ENCODE data around the gene FMN2. TPM values are rescaled to one million over a fixed set of nuclear protein-coding genes. Genes with fewer than 3 reads are reported as not detected.

The FMN2 gene
- total RNA-seq, 2 experiments from 2014 or later: not detected

DNA sequence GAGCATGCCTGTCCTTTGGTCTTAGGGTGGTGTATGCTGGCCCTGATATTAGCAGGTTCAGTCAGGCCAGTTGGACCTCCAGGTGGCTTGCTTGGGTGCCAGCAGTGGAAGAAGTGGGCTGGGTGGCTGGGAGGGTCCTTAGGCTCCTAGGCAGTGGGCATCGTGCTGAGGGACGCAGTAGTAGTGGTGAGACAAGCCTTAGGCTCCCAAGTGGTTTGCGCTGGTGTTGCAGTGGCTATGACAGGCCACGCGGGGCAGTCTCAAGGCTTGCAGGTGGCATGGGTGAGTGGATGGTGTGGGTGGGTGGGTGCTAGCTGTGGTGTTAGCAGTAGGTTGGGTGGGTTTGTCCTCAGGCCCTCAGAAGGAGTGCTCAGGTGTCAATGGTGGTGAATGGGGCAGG lies 162.3 kb downstream of the FMN2 start:
- Mint-ChIP-seq H3K27ac (no peak overlapping the region), H3K27me3 (no peaks in the 10 kb centered on the region), H3K36me3 (ENCODE audit: low read depth) (no peaks in the 10 kb centered on the region), H3K9me3 (peaks cover 17% of the 10 kb centered on the region), H3K4me3 (no peak overlapping the region), H3K4me1 (ENCODE audit: low read depth) (no peaks in the 10 kb centered on the region)
- TF ChIP-seq, protein P1, sequence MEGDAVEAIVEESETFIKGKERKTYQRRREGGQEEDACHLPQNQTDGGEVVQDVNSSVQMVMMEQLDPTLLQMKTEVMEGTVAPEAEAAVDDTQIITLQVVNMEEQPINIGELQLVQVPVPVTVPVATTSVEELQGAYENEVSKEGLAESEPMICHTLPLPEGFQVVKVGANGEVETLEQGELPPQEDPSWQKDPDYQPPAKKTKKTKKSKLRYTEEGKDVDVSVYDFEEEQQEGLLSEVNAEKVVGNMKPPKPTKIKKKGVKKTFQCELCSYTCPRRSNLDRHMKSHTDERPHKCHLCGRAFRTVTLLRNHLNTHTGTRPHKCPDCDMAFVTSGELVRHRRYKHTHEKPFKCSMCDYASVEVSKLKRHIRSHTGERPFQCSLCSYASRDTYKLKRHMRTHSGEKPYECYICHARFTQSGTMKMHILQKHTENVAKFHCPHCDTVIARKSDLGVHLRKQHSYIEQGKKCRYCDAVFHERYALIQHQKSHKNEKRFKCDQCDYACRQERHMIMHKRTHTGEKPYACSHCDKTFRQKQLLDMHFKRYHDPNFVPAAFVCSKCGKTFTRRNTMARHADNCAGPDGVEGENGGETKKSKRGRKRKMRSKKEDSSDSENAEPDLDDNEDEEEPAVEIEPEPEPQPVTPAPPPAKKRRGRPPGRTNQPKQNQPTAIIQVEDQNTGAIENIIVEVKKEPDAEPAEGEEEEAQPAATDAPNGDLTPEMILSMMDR (IDR thresholded peaks at IDR 0.05): no peak
- intact Hi-C loops (cut with DNase I, micrococcal nuclease): no loop called here
- ATAC-seq (ENCODE audit: poor library complexity) (no peak), DNase-seq (peak in 1 of 14 experiments; percentile 4)
- peaks cover 6 to 14% of the 10 kb centered on the region in 2 experiments for H3K9me3 ChIP-seq (ENCODE audit: control insufficient read depth in 1 of 2, insufficient read depth in 1 of 2, low read length in 2 of 2)
- H3K27me3 ChIP-seq (ENCODE audit: control insufficient read depth in 1 of 2, insufficient read depth in 2 of 2, low read length in 2 of 2): no peaks in the 10 kb centered on the region
- ChIA-PET CTCF (no interaction called here), POLR2A (no interaction called here)
- H3K27ac ChIP-seq (ENCODE audit: low read depth in 1 of 2, low read length in 2 of 2): no peak overlapping the region
- no peak overlapping the region for H3K4me3 ChIP-seq (ENCODE audit: low read length)
- no peaks in the 10 kb centered on the region for H3K4me1 ChIP-seq (ENCODE audit: insufficient read depth, low read length)
- H3K36me3 ChIP-seq (ENCODE audit: insufficient read depth, low read length): no peaks in the 10 kb centered on the region

GRCh38 chr1:240254778-240255291 lies 163.2 kb downstream of the FMN2 start:
- TF ChIP-seq, protein P1 (IDR thresholded peaks at IDR 0.05): no peak
- Mint-ChIP-seq H3K36me3 (ENCODE audit: low read depth) (no peaks in the 10 kb centered on the region), H3K27ac (no peak overlapping the region), H3K9me3 (peaks cover 13% of the 10 kb centered on the region), H3K27me3 (no peaks in the 10 kb centered on the region), H3K4me1 (ENCODE audit: low read depth) (no peaks in the 10 kb centered on the region), H3K4me3 (no peak overlapping the region)
- H3K27ac ChIP-seq (ENCODE audit: low read depth in 1 of 2, low read length in 2 of 2): no peak overlapping the region
- H3K9me3 ChIP-seq (ENCODE audit: control insufficient read depth in 1 of 2, insufficient read depth in 1 of 2, low read length in 2 of 2): peaks cover 6 to 14% of the 10 kb centered on the region in 2 experiments
- H3K27me3 ChIP-seq (ENCODE audit: control insufficient read depth in 1 of 2, insufficient read depth in 2 of 2, low read length in 2 of 2): no peaks in the 10 kb centered on the region
- H3K4me1 ChIP-seq (ENCODE audit: insufficient read depth, low read length): no peaks in the 10 kb centered on the region
- ChIA-PET CTCF (no interaction called here), POLR2A (no interaction called here)
- intact Hi-C loops (cut with DNase I, micrococcal nuclease): no loop called here
- no peaks in the 10 kb centered on the region for H3K36me3 ChIP-seq (ENCODE audit: insufficient read depth, low read length)
- H3K4me3 ChIP-seq (ENCODE audit: low read length): no peak overlapping the region
- ATAC-seq (ENCODE audit: poor library complexity): no peak
- peak in 1 of 14 experiments; percentile 4 for DNase-seq

GRCh38 chr1:240255922-240256321 lies 164.2 kb downstream of the FMN2 start:
- Histone ChIP-seq H3K4me1 (ENCODE audit: insufficient read depth, low read length) (no peaks in the 10 kb centered on the region), H3K27me3 (ENCODE audit: control insufficient read depth in 1 of 2, insufficient read depth in 2 of 2, low read length in 2 of 2) (no peaks in the 10 kb centered on the region), H3K27ac (ENCODE audit: low read depth in 1 of 2, low read length in 2 of 2) (no peak overlapping the region), H3K9me3 (ENCODE audit: control insufficient read depth in 1 of 2, insufficient read depth in 1 of 2, low read length in 2 of 2) (peaks cover 6 to 14% of the 10 kb centered on the region in 2 experiments), H3K36me3 (ENCODE audit: insufficient read depth, low read length) (no peaks in the 10 kb centered on the region), H3K4me3 (ENCODE audit: low read length) (no peak overlapping the region)
- intact Hi-C loops (cut with DNase I, micrococcal nuclease): no loop called here
- ChIA-PET CTCF (no interaction called here), POLR2A (no interaction called here)
- H3K36me3 Mint-ChIP-seq (ENCODE audit: low read depth): no peaks in the 10 kb centered on the region
- H3K4me3 Mint-ChIP-seq: no peak overlapping the region
- H3K9me3 Mint-ChIP-seq: peaks cover 20% of the 10 kb centered on the region
- H3K4me1 Mint-ChIP-seq (ENCODE audit: low read depth): no peaks in the 10 kb centered on the region
- DNase-seq (no peak), ATAC-seq (ENCODE audit: poor library complexity) (no peak)
- H3K27me3 Mint-ChIP-seq: no peaks in the 10 kb centered on the region
- H3K27ac Mint-ChIP-seq: no peak overlapping the region
- TF ChIP-seq, protein P1 (IDR thresholded peaks at IDR 0.05): no peak
